OCI-M2 (cell line): Measurements from ENCODE around the gene MICALL2.

Source experiments
- DNase-seq: peaks from one replicate; lab custom pipeline; 2025; ENCODE audit not compliant: unreplicated experiment; lab: John Stamatoyannopoulos, UW

The MICALL2 gene

DNA sequence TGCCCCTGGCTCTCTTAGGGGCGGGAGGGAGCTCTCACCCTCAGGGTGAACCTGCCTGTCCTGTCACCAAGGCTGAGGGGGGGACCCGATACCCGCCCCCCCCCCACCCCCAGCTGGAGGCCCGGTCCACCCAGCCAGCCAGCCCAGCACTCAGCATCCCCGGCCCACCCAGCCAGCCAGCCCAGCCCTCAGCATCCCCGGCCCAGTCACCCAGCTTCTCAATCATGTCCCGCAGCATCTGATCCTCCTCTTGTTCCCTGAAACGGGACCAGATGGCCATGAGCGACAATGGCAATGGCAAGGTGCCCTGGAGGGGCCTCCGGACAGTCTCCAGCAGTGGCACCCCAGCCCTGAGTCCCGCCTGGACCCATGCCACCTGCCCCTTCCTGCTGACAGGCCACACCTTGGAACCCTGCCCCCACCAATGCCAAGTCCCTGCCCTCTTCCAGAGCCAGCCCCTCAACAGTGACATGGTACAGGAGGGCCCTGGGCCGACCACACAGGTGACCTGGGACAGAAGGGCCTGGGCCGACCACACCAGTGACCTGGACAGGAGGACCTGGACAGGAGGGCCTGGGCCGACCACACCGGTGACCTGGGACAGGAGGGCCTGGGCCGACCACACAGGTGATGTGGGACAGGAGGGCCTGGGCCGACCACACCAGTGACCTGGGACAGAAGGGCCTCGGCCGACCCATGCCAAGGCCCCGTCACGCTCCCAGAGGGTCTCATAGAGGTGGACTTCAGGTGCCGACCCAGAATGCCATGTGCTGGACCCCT is 24.2 kb downstream of the MICALL2 start:
- DNase-seq, result no peak

DNA sequence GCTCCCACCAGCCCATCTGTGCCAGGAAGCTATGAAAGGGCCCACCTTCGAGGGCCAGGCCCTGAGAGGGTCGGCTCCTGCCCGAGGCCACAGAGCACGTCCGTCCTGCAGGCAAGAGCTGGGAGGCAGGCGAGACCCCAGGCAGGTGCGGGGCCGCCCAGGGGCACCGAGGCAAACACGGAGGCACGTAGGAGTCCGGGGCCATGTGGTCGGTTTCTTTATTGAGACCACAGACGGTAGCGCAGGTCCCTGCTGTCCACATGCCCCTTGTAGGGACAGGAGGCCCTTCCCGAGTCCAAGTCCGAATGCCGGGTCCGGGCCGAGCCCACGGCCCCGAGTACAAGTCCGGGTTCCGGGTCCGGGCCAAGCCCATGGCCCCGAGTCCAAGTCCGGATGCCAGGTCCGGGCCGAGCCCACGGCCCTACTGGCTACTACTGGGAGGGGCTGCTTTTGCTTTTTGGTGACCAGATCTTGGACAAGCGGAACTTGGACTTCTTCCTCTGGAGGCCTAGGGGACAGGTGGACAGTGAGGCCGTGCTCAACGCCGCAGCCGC is 25.0 kb downstream of the MICALL2 start:
- DNase-seq, result no peak

DNA sequence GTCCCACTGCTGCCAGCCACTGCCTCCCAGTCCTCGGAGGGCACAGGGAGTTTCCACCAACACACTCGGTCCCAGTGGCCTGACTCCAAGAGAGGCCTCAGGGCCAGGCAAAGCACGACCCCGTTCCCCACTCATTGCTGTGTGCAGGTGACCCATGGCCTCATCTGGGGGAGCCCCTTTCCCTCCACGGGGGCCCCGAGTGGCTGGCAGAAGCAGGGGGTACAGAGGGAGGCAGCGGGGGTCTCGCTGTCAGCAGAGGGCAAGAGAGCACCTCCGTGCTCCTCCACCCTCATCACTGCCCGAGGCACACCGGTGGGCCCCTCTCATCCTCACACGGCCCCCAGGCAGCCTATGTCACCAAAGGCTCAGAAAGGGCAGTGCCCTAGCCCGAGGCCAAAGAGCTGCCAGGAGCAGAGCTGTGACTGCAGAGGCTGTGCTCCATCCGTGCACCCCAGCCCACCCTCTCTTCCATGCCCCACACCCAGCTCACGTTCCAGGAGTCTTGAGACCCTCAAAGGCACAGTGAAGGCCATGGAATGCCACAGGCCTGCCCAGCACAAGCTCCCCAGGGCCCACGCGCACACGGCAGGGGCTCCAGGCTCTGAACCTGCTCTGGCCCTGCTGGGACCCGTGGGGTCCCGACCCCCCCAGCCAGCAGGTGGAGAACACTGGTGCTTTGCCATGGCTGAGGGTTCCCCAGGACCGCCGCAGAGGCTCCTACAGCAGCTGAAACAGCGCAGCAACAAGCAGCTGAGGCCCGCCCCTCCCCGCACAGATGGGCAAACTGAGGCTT is 25.9 kb downstream of the MICALL2 start:
- DNase-seq, result no peak

DNA sequence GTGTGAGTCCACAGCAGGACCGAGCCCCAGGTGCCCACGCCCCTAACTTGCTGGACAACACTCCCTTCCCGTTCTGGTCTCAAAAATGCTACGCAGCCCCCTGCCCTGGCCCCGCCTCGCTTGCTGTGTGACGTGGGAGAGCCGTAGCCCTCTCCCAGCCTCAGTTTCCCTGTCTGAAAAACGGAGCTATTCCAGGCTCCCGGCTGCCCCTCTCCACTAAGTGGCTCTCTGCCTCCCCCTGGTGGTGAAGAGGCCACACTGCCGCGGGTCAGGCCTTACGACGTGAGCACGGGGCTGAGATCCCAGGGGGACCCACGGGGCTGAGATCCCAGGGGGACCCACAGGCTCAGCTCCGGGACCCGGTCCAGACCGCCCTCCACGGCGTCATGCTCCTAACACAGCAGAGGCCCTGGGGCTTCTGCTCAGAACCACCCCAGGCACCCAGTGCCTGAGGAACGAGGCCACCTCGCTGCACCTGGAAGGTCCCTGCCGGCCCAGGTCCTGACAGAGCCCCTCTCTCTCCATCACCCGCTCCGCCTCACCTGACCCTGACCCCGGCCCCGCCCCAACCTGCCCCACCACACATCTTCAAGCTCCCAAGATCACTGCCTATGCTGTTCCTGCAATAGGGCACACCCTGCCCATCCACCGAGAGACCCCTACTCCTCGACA is 26.7 kb downstream of the MICALL2 start:
- DNase-seq, result no peak

DNA sequence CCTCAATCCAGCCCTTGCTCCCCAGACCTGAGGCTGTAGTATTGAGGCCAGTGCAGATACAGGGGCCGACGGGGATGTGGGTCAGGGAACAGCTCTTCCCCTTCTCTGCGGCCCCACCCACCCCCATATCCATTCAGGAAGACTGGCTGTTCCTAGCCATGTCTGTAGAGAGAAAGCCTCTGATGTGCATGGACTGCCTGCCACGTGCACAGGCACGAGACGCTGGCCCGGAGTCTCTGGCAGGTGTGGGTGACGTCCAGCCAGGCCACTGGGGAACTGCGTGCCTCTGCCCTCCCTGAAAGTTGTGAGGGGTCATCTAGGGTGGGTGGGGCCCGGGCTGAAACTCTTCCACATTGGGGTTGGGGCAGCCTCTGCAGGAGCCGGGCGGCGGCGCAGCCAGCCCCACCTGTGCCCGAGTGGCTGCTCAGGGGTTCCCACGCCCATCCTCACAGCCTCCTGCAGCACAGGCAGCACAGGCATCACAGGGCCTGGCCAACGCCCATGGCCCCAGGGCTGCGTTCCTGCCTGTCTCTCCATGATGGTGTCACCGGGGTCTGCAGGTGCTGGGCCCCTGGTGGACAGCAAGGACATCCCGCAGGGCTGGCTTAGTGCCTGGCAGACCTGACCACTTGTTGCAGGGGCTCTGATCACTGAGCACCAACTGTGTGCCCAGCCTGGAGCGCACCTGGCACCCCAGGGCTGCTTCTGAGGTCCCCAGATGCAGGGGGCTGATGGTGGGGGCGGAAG is 27.5 kb downstream of the MICALL2 start:
- no peak for DNase-seq

DNA sequence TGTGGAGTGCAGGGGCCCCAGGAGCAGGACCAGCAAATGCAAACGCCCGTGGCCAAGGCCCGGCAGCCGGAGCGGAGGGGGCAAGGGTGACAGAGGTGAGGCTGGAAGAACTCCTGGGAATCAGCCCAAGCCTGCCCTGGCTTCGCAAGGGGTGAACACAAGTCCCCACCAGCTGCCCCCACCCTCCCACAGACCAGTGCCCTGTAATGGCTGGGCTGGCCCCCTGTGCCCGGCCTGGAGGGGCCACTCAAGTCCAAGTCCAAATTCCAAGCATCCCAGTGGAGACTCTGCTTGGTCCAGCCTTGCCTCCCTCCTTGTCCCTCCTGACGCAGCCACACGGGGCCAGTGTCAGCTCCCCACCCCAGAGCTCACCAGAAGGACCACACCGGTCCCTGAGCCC is 28.0 kb downstream of the MICALL2 start:
- no peak for DNase-seq

DNA sequence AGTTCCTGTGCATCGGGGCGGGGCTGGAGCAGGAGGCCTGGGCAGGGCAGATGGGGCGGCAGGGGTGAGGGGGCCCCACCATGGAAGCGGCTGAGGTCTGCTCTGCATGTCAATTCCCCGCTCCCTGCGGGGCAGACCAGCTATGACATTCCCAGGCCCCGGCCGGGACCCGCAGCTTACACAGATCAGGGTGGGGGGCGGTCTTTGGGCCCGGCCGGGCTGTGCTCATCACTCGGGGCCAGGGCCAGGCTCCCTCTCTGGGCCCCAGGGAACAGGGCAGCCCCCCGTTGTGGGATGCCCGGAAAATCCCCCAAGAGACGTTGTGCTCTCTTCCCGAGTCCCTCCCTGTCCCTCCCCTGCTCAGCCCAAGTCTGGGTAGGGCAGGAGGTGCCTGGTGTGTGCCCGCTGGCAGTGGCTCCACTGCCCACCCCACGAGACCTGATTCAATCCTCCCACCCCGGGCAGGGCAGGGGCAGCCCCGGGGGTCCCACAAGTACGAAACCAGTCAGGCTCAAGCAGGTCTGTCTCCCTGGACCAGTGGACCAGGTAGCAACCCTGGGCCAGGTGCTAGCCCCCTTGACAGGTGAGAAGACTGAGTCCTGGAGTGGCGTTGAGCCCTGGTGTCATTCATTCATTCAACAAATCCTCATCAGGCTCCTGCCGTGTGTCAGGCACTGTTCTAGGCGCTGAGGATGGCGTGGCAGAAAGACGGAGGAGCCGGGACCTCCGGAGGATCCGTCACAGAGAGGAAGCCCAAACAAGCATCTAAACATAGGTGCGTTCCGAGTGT is 29.0 kb downstream of the MICALL2 start:
- no peak for DNase-seq

DNA sequence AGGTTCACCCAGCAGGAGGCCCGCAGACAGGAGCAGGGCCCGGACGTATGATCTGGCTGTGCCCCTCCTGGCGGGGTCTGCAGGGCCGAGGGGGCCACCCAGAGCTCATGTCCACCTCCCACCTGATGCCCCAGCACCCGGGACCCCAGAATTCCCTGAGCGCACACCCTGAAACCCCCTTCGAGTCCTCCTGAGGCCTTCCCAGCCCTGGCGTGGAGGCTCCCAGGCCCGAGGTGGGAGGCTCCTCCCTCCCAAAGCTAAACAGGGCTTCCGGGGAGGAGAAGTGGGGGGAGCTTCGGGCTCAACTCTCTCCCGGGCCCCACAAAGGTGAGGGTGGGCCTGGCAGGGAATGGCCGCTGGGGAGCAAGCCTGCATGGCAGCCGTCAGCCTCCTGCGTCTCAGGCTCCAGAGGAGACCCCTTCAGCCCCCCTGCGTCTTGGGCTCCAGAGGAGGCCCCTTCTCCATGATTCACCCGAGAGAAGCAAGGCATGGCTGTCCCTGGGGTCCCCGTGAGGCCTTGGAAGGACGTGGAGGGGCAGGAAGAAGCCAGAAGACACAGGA is 30.2 kb downstream of the MICALL2 start:
- DNase-seq, result no peak

DNA sequence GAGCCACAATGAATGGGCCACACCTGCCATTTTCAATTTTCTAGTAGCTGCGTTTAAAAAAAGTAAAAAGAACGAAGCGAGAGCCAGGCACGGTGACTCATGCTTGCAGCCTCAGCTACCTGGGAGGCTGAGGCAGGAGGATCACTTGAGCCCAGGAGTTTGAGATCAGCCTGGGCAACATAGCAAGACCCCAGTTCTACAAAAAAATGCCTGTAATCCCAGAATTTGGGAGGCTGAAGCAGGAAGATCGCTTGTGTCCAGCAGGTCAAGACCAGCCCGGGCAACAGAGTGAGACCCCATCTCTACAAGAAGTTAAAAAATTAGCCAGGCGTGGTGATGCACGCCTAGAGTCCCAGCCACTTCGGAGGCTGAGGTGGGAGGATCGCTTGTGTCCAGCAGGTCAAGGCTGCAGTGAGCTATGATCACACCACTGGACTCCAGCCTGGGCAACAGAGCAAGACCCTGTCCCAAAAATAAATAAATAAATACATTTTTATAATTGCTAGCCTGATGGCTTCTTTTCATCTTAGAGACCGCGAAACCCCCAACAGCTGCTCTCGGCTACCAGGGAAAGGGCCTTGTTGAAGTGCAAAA is 32.1 kb downstream of the MICALL2 start:
- DNase-seq, result no peak

DNA sequence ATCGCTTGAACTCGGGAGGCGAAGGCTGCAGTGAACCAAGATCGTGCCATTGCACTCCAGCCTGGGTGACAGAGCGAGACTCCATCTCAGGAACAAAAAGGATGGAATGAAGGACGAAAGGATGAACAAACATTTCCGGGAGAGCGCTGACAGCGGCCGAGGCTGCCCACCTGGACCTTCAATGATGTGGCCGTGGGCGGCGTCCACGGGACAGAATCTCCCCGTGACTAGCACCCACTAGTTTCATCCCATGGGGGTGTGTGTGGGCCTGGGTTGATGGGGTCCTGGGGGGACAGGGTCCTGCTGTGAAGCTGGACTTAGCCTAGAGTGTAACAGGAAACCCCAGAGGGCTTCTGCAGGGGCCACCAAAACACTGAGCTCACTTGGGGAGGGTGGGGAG is 32.8 kb downstream of the MICALL2 start:
- no peak for DNase-seq

DNA sequence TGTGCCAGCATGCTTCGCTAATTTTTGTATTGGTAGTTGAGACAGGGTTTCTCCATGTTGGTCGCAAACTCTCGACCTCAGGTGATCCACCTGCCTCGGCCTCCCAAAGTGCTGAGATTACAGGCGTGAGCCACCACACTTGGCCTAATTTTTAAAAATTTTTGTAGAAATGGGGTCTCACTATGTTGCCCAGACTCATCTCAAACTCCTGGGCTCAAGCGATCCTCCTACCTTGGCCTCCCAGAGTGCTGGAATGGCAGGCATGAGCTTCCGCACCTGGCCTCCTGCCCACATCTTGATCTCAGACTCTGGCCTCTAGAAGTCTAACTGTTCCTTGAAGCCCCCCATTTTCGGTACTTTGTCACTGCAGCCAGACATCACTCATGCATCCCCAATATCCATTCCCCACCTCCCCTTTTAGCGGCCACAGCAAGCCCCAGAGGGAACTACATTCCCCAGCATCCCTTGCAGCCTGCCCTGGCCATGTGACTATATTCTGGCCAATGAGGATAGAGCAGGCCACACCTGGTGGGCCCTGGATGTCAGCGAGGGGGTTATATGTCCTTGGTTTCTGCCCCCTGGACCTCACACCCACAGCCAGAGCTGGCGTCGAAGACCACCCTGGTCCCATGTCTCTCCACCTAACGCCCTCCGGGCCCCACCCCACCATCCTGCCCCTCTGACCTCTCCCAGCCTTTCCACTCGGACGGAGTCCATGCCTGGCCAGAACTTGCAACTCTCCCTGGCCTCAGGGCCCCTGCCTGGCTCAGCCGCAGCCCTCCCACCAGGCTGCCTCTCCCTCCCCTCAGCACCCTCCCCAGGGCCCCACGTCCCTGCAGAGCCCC is 33.8 kb downstream of the MICALL2 start:
- no peak for DNase-seq

DNA sequence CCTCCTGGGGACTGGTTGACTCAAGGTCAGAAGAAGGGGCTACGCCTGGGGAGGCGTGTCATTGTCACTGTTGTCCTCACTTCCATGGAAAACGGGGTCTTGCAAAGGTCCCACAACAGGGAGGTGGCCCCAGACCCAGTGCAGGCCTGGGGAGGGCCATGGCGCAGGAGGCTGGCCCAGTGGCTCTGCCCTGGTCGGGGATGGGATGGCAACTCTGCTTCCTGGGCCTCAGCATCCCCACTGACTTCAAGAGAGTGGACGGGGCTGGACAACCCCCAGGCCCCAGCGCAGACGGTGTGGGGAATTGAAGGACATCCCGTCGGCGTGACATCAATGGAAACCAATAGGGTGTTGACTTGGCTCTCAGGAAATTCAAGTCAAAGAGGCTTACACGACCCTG is 35.2 kb downstream of the MICALL2 start:
- no peak for DNase-seq

DNA sequence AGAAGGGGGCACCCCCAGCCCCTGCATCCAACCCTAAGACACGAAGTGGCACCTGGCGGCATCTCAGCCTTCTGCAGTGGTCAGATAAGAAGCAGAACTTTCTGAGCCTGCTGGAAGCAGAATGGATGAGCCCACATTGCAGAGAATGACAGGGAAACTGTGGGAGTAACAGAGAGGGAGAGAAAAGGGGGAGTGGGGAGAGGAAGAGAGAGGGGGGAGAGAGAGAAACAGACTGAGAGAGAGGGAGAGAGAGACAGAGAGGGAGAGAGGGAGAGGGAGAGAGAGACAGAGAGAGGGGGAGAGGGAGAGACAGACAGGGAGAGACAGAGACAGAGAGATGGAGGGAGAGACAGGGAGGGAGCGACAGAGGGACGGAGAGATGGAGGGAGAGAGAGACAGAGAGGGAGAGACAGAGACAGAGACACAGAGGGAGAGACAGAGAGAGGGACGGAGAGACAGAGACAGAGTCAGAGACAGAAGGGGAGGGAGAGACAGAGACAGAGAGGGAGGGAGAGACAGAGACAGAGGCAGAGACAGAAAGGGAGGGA is 35.9 kb downstream of the MICALL2 start:
- DNase-seq, result no peak

DNA sequence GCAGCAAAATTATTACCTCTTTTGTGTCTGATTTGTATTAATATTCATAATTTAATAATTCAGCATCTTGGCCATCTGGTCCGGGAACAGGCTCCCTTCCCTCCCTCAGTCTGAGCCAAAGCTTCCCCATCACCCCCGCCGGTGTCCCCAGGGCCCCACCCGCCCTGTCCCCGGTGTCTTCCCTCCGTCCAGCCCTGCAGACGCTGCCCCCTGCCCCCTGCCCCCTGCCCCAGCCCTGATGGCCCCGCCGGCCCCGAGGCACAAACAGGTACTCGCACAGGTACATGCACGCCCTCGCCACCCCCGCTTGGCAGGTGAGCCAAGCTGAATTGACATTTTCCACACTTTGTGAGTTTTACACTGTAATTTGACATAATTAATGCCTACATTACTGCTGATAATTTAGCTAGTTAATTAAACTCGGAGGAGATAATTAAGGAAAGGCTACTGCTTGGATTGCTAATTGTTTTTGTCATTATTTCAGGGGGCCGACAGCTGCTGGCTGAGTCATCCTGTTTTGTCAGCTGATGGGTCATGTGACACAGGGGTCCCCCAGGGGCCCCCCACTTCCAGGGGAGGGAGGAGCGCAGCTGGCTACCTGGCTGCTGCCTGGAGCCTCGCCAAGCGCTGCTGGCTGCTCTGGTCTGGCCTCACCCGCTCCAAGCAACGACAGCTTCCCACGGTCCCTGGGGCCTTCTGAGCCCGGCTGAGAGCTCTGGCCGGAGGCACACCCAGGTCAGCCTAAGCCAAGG is 36.6 kb downstream of the MICALL2 start:
- DNase-seq, result no peak

DNA sequence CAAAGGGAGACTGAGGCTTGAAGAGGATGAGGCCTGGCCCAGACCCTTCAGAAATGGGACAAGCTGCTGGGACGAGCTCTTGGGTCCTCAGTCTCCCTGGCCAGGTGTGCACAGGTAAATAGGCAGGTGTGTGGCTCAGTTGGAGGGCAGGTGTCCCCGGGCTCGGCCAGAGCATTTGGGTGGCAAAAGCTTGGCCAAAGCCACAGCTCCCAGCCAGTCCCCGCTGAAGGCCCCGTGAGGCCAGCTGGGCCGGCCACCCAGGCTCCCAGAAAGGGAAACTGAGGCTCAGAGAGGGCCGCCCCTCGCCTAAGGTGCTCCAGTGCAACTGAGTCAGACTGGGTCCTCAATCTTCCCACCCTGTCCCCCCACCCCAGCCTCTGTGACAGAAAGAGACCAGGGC is 37.3 kb downstream of the MICALL2 start:
- no peak for DNase-seq

DNA sequence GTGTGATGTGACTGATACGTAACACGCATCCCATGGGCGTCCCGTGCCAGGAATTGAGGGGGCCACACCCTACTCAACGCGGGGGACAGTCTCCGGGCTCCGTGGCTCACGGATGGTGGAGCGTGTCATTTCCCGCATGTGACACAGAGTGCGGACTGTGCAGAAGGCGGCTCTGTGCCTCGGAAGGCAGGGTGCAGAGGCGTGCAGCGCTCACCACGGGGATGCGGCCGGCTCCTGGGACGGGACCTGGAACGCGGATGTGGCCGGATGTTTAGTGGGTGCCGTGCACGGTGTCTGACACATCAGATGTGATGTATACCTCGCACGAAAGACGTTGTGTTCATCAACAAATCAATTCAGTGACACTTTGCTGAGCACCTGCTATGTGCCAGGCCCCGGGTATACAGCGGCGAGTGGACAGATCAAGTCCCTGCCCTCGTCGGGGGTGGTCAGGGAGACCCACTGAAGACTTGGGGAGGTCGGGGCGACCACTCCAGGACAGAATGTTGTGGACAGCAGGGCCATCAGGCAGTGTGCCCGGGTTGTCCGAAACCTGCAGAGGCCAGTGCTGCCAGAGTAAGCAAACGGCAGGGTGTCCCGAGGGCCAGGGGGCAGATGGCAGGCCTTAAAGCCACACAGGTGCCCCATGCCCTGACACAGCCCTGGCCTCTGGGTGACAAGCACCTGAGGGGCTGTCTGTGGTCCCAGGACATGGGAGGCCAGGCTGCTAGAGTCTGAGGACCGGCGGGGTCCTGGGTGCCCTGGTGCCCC is 38.1 kb downstream of the MICALL2 start:
- DNase-seq, result no peak

DNA sequence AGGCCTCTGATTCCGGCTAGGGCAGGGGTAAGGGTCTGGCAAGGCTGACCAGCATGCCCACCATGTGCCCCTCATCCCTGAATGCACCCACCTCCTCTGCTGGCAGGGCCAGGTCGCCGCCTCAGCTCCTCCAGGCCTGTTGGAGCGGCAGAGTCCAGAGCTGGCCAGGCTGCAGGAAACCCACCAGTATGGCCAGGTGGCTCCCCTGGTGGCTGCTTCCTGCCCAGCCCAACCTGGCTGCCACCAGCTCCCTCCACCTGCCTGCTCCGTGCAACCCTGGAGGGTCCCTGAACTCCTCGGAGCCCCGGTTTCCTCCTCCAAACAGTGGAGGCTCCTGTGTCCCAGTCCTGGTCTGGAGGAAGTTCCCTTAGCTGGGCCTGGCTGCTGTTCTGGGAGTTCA is 39.6 kb downstream of the MICALL2 start:
- DNase-seq, result no peak
